Neural cell (in vitro differentiated cells): ENCODE measurements around the gene PLCB4. TPM values are rescaled to one million over a fixed set of nuclear protein-coding genes. Genes with fewer than 3 reads are reported as not detected.

Experiments
- H2AFZ ChIP-seq: fragments of 200-600, 300-800 bp; sonication (generic), shearing (Covaris generic); 2 replicates; pipeline ENCODE4 v1.6.0; 2014; ENCODE audit warnings: low read depth, mild to moderate bottlenecking, antibody characterized with exemption, low read length, moderate library complexity
- H3F3A ChIP-seq: fragments of 200-600 bp; shearing (Covaris generic); 2 replicates; pipeline ENCODE4 v1.6.1; 2016; ENCODE audit warnings: mild to moderate bottlenecking, moderate library complexity, mixed read lengths, antibody characterized with exemption, low read length; ENCODE audit not compliant: insufficient read depth, poor library complexity, severe bottlenecking
- H3K27ac ChIP-seq: fragments of 200-600, 300-800 bp; sonication (generic), shearing (Covaris generic); 2 replicates; pipeline ENCODE4 v1.5.1; 2014; ENCODE audit warnings: mild to moderate bottlenecking, low read length, moderate library complexity
- H3K27me3 ChIP-seq: fragments of 300-800, 200-600 bp; sonication (generic), shearing (Covaris generic); 2 replicates; pipeline ENCODE4 v1.6.0; 2014; ENCODE audit warnings: mild to moderate bottlenecking, low read depth, low read length, moderate library complexity; ENCODE audit not compliant: insufficient read depth
- H3K36me3 ChIP-seq: fragments of 300-800, 200-600 bp; sonication (generic), shearing (Covaris generic); 2 replicates; pipeline ENCODE4 v1.5.1; 2014; ENCODE audit warnings: mild to moderate bottlenecking, antibody characterized with exemption, low read length, moderate library complexity; ENCODE audit not compliant: insufficient read depth
- H3K4me2 ChIP-seq: fragments of 300-800, 200-600 bp; sonication (generic), shearing (Covaris generic); 2 replicates; pipeline ENCODE4 v1.6.0; 2014; ENCODE audit warnings: mild to moderate bottlenecking, low read length
- H3K4me3 ChIP-seq: fragments of 300-800, 200-600 bp; sonication (generic), shearing (Covaris generic); 2 replicates; pipeline ENCODE4 v1.5.1; 2014; ENCODE audit warnings: mild to moderate bottlenecking, low read length, moderate library complexity
- H3K79me2 ChIP-seq: fragments of 200-600 bp; shearing (Covaris generic); replicated peaks from 2 replicates; pipeline ENCODE4 v1.6.0; 2014; ENCODE audit warnings: mild to moderate bottlenecking, low read length, moderate library complexity; ENCODE audit not compliant: insufficient read depth
- H3K9ac ChIP-seq: fragments of 300-800, 200-600 bp; sonication (generic), shearing (Covaris generic); 2 replicates; pipeline ENCODE4 v1.6.1; 2016; ENCODE audit warnings: mild to moderate bottlenecking, low read length, mixed read lengths
- H3K9me2 ChIP-seq: fragments of 200-600 bp; shearing (Covaris generic); 2 replicates; pipeline ENCODE4 v1.6.1; 2016; ENCODE audit warnings: mild to moderate bottlenecking, low read length, mixed read lengths; ENCODE audit not compliant: insufficient read depth
- H3K9me3 ChIP-seq: fragments of 200-600, 300-800 bp; sonication (generic), shearing (Covaris generic); 2 replicates; pipeline ENCODE4 v1.6.1; 2016; ENCODE audit warnings: mild to moderate bottlenecking, mixed run types, low read length, moderate library complexity, mixed read lengths
- H4K20me1 ChIP-seq: fragments of 200-600 bp; shearing (Covaris generic); 2 replicates; pipeline ENCODE4 v1.6.1; 2016; ENCODE audit warnings: mild to moderate bottlenecking, mixed run types; ENCODE audit not compliant: insufficient read depth
- EP300 ChIP-seq: fragments of 450-650 bp; conservative IDR thresholded peaks from 2 replicates; pipeline ENCODE4 v1.6.1; 2014; ENCODE audit warnings: antibody characterized with exemption, mild to moderate bottlenecking, moderate library complexity; ENCODE audit not compliant: poor library complexity, severe bottlenecking
- EZH2 ChIP-seq: fragments of 200-600, 300-800 bp; shearing (Covaris generic), sonication (generic); IDR thresholded peaks from 2 replicates; pipeline ENCODE4 v1.6.1; 2014; ENCODE audit warnings: antibody characterized with exemption, low read length, borderline replicate concordance, mild to moderate bottlenecking; ENCODE audit not compliant: insufficient read depth, poor library complexity, severe bottlenecking
- MXI1 ChIP-seq: fragments of 450-650 bp; conservative IDR thresholded peaks from 2 replicates; pipeline ENCODE4 v1.6.1; 2014; ENCODE audit warnings: antibody characterized with exemption, mild to moderate bottlenecking; ENCODE audit not compliant: poor library complexity, severe bottlenecking
- POLR2AphosphoS5 ChIP-seq: IDR thresholded peaks from 2 replicates; pipeline ENCODE4 v1.6.1; 2012
- RAD21 ChIP-seq: fragments of 450-650 bp; conservative IDR thresholded peaks from 2 replicates; pipeline ENCODE4 v1.6.1; 2014; ENCODE audit warnings: antibody characterized with exemption, mild to moderate bottlenecking, moderate library complexity
- SMC3 ChIP-seq: fragments of 450-650 bp; conservative IDR thresholded peaks from 2 replicates; pipeline ENCODE4 v1.6.1; 2014; ENCODE audit warnings: antibody characterized with exemption, mild to moderate bottlenecking, moderate library complexity; ENCODE audit not compliant: poor library complexity
- TAF1 ChIP-seq: IDR thresholded peaks from 2 replicates; pipeline ENCODE4 v1.6.1; 2012; ENCODE audit warnings: low read depth
- polyA plus RNA-seq: library from polyadenylated mRNA; depleted of rRNA; stranded (reverse); fragments of >200 nt; gene quantifications from 2 replicates; pipeline ENCODE4 v1.2.3, GENCODE V29; 2014
- TF ChIP-seq, protein P1 (sequence below): IDR thresholded peaks from 2 replicates; pipeline ENCODE4 v1.6.1; 2012; ENCODE audit warnings: borderline replicate concordance
- TF ChIP-seq, protein P2 (sequence below): fragments of 450-650 bp; IDR thresholded peaks from 2 replicates; pipeline ENCODE4 v1.5.1; 2014; ENCODE audit warnings: antibody characterized with exemption, mild to moderate bottlenecking, moderate library complexity; ENCODE audit not compliant: poor library complexity, severe bottlenecking

Gene PLCB4
- polyA plus RNA-seq, 1 donor from 2014 or later: 13.1 TPM

GRCh38 chr20:9352739-9353138 lies 283.9 kb downstream of the PLCB4 start:
- no peak for TF ChIP-seq MXI1
- TF ChIP-seq SMC3: no peak
- H3K27me3 ChIP-seq: no peaks in the 10 kb centered on the region
- no peak overlapping the region for H3K9ac ChIP-seq
- no peaks in the 10 kb centered on the region for H3K36me3 ChIP-seq
- no peaks in the 10 kb centered on the region for H3F3A ChIP-seq
- H3K9me2 ChIP-seq: no peaks in the 10 kb centered on the region
- H3K79me2 ChIP-seq: no peaks in the 10 kb centered on the region
- H3K9me3 ChIP-seq: no peaks in the 10 kb centered on the region
- H4K20me1 ChIP-seq: no peaks in the 10 kb centered on the region
- no peak overlapping the region for H3K27ac ChIP-seq
- H2AFZ ChIP-seq: no peak overlapping the region
- H3K4me2 ChIP-seq: no peak overlapping the region
- no peak overlapping the region for H3K4me3 ChIP-seq

DNA sequence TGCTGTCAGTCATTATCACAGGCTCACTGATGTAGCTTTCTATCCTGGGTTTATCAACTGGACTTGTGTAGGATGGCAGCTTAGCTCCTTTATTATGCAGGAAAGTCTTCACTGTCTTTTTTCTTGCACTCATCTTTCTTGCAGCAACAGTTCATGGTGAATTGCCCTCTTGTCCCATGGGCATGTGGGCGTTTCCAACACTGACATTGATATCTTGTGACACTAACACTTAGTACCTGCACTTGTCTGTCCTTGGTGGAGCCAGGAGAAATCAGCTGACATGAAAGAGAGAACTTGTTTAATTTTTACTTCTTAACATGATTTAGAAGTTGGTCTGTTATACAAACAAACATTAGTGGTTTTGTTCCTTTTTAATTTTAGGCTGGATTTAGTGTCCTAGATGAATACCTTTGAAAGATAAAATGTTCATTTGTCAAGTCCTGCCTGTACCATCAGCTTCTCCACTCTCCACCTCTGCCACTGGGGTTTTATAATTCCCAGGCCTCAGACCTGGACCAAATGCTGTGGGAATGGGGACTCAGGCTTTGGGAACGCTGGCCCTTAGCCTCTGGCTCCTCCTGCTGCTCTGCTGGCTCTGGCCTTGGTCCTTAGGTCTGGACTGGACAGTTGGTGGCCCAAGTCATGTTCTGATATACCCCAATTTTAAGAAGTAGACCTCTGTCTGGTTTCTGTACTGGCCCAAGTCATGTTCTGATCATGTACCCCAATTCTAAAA lies 284.5 kb downstream of the PLCB4 start:
- Histone ChIP-seq H3K9ac (no peak overlapping the region), H3K9me3 (no peaks in the 10 kb centered on the region), H3K4me3 (no peak overlapping the region), H3K4me2 (no peak overlapping the region), H3K36me3 (no peaks in the 10 kb centered on the region), H4K20me1 (no peaks in the 10 kb centered on the region), H3K27ac (no peak overlapping the region), H3F3A (no peaks in the 10 kb centered on the region), H3K9me2 (no peaks in the 10 kb centered on the region), H3K27me3 (no peaks in the 10 kb centered on the region), H3K79me2 (no peaks in the 10 kb centered on the region), H2AFZ (no peak overlapping the region)
- TF ChIP-seq POLR2AphosphoS5 (no peak), EP300 (no peak), SMC3 (no peak), EZH2 (no peak), MXI1 (no peak), TAF1 (no peak), RAD21 (no peak)
- TF ChIP-seq, protein P1, sequence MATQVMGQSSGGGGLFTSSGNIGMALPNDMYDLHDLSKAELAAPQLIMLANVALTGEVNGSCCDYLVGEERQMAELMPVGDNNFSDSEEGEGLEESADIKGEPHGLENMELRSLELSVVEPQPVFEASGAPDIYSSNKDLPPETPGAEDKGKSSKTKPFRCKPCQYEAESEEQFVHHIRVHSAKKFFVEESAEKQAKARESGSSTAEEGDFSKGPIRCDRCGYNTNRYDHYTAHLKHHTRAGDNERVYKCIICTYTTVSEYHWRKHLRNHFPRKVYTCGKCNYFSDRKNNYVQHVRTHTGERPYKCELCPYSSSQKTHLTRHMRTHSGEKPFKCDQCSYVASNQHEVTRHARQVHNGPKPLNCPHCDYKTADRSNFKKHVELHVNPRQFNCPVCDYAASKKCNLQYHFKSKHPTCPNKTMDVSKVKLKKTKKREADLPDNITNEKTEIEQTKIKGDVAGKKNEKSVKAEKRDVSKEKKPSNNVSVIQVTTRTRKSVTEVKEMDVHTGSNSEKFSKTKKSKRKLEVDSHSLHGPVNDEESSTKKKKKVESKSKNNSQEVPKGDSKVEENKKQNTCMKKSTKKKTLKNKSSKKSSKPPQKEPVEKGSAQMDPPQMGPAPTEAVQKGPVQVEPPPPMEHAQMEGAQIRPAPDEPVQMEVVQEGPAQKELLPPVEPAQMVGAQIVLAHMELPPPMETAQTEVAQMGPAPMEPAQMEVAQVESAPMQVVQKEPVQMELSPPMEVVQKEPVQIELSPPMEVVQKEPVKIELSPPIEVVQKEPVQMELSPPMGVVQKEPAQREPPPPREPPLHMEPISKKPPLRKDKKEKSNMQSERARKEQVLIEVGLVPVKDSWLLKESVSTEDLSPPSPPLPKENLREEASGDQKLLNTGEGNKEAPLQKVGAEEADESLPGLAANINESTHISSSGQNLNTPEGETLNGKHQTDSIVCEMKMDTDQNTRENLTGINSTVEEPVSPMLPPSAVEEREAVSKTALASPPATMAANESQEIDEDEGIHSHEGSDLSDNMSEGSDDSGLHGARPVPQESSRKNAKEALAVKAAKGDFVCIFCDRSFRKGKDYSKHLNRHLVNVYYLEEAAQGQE: no peak
- TF ChIP-seq, protein P2, sequence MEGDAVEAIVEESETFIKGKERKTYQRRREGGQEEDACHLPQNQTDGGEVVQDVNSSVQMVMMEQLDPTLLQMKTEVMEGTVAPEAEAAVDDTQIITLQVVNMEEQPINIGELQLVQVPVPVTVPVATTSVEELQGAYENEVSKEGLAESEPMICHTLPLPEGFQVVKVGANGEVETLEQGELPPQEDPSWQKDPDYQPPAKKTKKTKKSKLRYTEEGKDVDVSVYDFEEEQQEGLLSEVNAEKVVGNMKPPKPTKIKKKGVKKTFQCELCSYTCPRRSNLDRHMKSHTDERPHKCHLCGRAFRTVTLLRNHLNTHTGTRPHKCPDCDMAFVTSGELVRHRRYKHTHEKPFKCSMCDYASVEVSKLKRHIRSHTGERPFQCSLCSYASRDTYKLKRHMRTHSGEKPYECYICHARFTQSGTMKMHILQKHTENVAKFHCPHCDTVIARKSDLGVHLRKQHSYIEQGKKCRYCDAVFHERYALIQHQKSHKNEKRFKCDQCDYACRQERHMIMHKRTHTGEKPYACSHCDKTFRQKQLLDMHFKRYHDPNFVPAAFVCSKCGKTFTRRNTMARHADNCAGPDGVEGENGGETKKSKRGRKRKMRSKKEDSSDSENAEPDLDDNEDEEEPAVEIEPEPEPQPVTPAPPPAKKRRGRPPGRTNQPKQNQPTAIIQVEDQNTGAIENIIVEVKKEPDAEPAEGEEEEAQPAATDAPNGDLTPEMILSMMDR: no peak
